GM12873 (cell line): ENCODE measurements around the gene CAND2.

Source experiments
- CTCF ChIP-seq: IDR thresholded peaks from 2 replicates; pipeline ENCODE4 v1.5.1; 2012; ENCODE audit warnings: low read depth, mild to moderate bottlenecking, moderate library complexity, low read length, control low read depth; ENCODE audit not compliant: insufficient read depth; ENCODE audit errors: missing control alignments

The CAND2 gene

GRCh38 chr3:12861611-12862010, 65.1 kb downstream of the CAND2 start:
- TF ChIP-seq CTCF, result no peak

- no peak for TF ChIP-seq CTCF
Observed at GRCh38 chr3:12862387-12862786, 65.9 kb downstream of the CAND2 start.

GRCh38 chr3:12865271-12865670, 68.8 kb downstream of the CAND2 start:
- no peak for TF ChIP-seq CTCF

GRCh38 chr3:12866836-12867235, 70.4 kb downstream of the CAND2 start:
- no peak for TF ChIP-seq CTCF

- TF ChIP-seq CTCF, result peak; percentile 96
Observed at GRCh38 chr3:12868039-12869034, 71.9 kb downstream of the CAND2 start.

GRCh38 chr3:12869035-12869621, 72.6 kb downstream of the CAND2 start:
- no peak for TF ChIP-seq CTCF

- no peak for TF ChIP-seq CTCF
Observed at GRCh38 chr3:12870942-12871341, 74.5 kb downstream of the CAND2 start.
